BE2C (cell line): ENCODE data around the gene DYNLT5.
"Not testable (repeated sequence)": the region's sequence is repeated elsewhere in the genome, so short reads cannot be mapped to it uniquely, and the experiment has no call there.

ENCODE experiments used
- DNase-seq: peaks from one replicate; pipeline ENCODE4 v3.0.0-alpha.2; 2020
- H3K27me3 ChIP-seq: fragments of 250-450 bp; sonication (Bioruptor Pico); 2 replicates; pipeline ENCODE4 v1.5.1; 2020; ENCODE audit warnings: mild to moderate bottlenecking
- H3K36me3 ChIP-seq: fragments of 250-450 bp; sonication (Bioruptor Pico); 2 replicates; pipeline ENCODE4 v1.5.1; 2020; ENCODE audit warnings: mild to moderate bottlenecking
- H3K4me1 ChIP-seq: fragments of 250-450 bp; sonication (Bioruptor Pico); 2 replicates; pipeline ENCODE4 v1.5.1; 2020
- H3K4me3 ChIP-seq: 2 replicates; pipeline ENCODE4 v1.5.1; 2011; ENCODE audit warnings: low read depth, low read length
- H3K9me3 ChIP-seq: fragments of 250-450 bp; sonication (Bioruptor Pico); 2 replicates; pipeline ENCODE4 v1.5.1; 2020
- TF ChIP-seq, protein P1 (sequence below): IDR thresholded peaks from 2 replicates; pipeline ENCODE4 v1.5.1; 2012; ENCODE audit warnings: mild to moderate bottlenecking, low read depth, low read length

DYNLT5 gene

DNA sequence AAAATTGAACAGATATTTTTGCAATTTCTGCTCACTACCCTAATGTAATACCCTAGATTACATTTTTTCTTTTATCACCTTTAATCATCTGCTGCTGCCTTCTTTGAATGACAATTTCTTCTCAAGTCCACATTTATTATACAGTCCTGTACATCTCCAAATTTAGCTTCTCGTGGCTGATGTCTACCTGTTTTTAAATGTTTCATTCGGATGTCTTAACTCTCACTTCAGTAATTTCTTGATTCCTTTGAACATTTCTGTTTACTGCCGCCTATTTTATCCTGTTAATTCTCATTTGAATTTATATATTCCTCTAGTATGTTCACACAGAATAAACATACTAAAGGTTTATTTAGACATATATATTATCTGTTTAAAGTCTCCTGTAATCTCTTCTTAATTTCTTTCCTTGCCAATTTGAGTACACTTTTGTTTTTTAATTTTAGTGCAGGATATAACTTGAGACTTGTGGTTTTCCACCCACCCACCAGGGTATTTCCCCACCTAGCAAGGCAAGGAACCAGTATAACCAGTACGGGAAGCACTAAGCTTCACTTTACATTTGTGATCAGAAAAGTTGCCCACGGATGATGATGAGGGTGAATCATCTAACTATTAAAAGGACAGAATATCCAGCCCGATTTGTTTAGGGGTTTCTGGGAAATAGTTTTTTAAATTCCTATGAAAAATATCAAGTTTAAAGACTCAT, 36.1 kb downstream of the DYNLT5 start:
- TF ChIP-seq, protein P1, sequence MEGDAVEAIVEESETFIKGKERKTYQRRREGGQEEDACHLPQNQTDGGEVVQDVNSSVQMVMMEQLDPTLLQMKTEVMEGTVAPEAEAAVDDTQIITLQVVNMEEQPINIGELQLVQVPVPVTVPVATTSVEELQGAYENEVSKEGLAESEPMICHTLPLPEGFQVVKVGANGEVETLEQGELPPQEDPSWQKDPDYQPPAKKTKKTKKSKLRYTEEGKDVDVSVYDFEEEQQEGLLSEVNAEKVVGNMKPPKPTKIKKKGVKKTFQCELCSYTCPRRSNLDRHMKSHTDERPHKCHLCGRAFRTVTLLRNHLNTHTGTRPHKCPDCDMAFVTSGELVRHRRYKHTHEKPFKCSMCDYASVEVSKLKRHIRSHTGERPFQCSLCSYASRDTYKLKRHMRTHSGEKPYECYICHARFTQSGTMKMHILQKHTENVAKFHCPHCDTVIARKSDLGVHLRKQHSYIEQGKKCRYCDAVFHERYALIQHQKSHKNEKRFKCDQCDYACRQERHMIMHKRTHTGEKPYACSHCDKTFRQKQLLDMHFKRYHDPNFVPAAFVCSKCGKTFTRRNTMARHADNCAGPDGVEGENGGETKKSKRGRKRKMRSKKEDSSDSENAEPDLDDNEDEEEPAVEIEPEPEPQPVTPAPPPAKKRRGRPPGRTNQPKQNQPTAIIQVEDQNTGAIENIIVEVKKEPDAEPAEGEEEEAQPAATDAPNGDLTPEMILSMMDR = no peak
- no peak for DNase-seq
- Histone ChIP-seq H3K9me3 (no peaks in the 10 kb centered on the region), H3K4me3 (no peak overlapping the region), H3K36me3 (no peaks in the 10 kb centered on the region), H3K27me3 (no peaks in the 10 kb centered on the region), H3K4me1 (no peaks in the 10 kb centered on the region)

DNA sequence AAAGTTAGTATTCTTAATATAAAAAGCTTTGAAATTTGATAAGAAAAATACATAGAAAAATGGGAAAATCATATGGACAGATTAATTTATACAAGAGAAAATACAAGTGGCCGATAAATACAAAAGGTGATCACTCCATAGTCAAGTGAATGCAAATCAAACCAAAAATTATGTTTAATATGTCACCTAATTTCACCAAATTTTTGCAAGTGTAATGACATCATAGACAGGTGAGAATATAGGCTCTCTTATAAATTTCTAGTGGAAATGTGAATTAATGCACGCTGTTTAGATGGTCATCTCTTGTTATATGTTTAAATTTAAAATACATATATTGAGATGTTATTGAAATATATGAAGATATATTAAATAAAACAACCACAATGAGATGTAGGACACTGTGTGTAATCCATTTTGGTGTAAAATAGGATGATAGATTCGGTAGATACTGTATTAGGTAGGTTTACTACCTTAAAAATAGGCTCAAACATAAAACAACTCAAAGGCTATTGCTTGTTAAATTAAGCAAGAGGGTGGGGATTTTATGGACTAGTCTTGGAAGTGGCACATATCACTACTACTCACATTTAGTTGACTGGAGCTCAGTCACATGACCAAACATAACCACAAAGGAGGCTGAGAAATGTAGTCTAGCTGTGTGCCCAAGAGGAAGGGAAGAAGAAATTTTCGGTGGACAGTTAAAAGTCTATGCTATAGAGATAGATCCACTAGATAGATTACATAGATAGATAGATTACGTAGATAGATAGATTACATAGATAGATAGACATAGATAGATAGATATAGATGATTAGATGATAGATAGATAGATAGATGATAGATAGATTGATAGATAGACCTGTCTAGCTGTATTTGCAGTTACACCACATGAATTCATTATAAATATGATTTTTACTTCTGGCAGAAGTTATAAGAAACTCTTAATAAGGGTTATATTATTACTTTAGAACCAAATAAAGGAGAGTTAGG, 39.7 kb downstream of the DYNLT5 start:
- Histone ChIP-seq H3K36me3 (no peaks in the 10 kb centered on the region), H3K9me3 (no peaks in the 10 kb centered on the region), H3K4me3 (no peak overlapping the region), H3K27me3 (no peaks in the 10 kb centered on the region), H3K4me1 (no peaks in the 10 kb centered on the region)
- TF ChIP-seq, protein P1 = no peak
- DNase-seq = no peak

DNA sequence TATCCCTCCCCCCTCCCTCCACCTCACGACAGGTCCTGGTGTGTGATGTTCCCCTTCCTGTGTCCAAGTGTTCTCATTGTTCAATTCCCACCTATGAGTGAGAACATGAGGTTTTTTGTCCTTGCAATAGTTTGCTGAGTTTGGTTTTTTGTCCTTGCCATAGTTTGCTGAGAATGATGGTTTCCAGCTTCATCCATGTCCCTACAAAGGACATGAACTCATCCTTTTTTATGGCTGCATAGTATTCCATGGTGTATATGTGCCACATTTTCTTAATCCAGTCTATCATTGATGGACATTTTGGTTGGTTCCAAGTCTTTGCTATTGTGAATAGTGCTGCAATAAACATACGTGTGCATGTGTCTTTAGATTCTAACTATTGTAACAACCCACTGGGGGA, 43.6 kb downstream of the DYNLT5 start:
- H3K9me3 ChIP-seq, H3K27me3 ChIP-seq, H3K36me3 ChIP-seq, H3K4me3 ChIP-seq, DNase-seq, H3K4me1 ChIP-seq: not testable (repeated sequence)

DNA sequence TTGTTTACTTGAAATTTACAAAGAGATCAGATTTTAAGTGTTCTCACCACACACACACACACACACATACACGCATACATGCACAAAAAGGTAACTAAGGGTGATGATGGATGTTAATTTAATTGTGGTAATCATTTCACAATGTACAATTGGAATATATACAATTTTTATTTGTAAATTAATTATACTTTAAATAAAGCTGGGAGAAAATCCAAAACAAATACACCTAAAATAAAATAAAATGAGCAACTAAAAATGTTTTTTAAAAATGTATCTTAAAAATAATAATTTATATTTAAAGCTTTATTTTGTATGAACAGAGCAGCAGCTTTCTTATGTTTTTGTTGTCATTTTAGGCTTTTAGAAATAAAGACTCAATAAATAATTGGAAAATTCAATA, 57.0 kb downstream of the DYNLT5 start:
- Histone ChIP-seq H3K4me1 (no peaks in the 10 kb centered on the region), H3K4me3 (no peak overlapping the region), H3K36me3 (no peaks in the 10 kb centered on the region), H3K27me3 (no peaks in the 10 kb centered on the region), H3K9me3 (no peaks in the 10 kb centered on the region)
- no peak for DNase-seq
- TF ChIP-seq, protein P1 = no peak

DNA sequence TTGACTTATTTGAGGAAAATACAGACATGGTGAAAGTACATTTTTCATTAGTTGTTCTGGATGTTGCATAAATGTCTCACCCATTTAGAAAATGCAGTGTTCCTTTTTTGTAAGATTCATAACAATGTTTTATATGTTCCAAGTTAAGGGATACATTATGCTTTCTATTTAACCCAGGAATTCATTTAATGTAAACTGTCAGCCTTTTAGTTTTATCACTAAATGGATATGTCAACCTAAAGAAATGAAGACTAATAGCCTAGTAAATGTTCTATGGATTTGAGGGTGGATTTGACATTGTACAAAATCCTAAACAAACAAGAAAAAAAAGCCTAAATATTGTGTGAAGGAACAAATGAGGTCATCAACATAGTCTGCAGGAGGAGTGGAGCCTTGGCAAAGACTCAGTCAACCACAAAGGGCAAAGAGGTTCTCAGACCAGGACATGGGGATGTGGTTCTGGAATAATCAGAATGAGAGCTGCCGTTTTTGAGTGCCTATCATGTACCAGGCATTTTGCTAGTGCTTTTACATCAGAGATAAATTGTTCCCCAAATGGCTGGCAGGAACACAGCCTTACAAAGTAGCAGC, 57.6 kb downstream of the DYNLT5 start:
- Histone ChIP-seq H3K4me1 (no peaks in the 10 kb centered on the region), H3K4me3 (no peak overlapping the region), H3K36me3 (no peaks in the 10 kb centered on the region), H3K9me3 (no peaks in the 10 kb centered on the region), H3K27me3 (no peaks in the 10 kb centered on the region)
- TF ChIP-seq, protein P1 = no peak
- no peak for DNase-seq

DNA sequence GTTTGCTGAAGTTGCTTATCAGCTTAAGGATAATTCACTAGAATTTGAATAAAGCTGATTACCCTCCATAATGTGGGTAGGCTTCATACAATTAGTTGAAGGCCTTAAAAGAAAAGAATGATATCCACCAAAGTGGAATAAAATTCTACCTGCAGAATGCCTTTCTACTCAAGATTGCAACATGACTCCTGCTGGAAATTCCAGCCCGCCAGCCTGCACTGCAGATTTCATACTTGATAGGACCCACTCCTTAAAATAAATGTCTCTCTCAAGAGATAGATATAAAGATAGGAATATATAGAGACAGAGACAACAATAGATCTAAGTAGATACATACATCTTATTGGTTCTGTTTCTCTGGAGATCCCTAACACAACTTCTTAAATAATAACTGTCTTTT, 72.5 kb downstream of the DYNLT5 start:
- Histone ChIP-seq H3K9me3 (no peaks in the 10 kb centered on the region), H3K4me1 (no peaks in the 10 kb centered on the region), H3K36me3 (no peaks in the 10 kb centered on the region), H3K27me3 (no peaks in the 10 kb centered on the region), H3K4me3 (no peak overlapping the region)
- DNase-seq = no peak
- TF ChIP-seq, protein P1 = no peak
